Subcutaneous preadipocyte (primary cell): Measurements from ENCODE around the gene SIDT1. TPM values are rescaled to one million over a fixed set of nuclear protein-coding genes. Genes with fewer than 3 reads are reported as not detected.

Experiments used
- small RNA-seq: library from RNA; depleted of rRNA; stranded (forward); fragments of <200 nt; gene quantifications from one replicate; pipeline ENCODE3, GENCODE V24; 2012
- total RNA-seq: library from RNA; depleted of rRNA; stranded (reverse); fragments of >200 nt; gene quantifications from 2 replicates; pipeline ENCODE4 v1.2.3, GENCODE V29; 2012

The SIDT1 gene
- under 0.01 TPM in 1 of 2 replicates, not detected in the other for total RNA-seq

DNA sequence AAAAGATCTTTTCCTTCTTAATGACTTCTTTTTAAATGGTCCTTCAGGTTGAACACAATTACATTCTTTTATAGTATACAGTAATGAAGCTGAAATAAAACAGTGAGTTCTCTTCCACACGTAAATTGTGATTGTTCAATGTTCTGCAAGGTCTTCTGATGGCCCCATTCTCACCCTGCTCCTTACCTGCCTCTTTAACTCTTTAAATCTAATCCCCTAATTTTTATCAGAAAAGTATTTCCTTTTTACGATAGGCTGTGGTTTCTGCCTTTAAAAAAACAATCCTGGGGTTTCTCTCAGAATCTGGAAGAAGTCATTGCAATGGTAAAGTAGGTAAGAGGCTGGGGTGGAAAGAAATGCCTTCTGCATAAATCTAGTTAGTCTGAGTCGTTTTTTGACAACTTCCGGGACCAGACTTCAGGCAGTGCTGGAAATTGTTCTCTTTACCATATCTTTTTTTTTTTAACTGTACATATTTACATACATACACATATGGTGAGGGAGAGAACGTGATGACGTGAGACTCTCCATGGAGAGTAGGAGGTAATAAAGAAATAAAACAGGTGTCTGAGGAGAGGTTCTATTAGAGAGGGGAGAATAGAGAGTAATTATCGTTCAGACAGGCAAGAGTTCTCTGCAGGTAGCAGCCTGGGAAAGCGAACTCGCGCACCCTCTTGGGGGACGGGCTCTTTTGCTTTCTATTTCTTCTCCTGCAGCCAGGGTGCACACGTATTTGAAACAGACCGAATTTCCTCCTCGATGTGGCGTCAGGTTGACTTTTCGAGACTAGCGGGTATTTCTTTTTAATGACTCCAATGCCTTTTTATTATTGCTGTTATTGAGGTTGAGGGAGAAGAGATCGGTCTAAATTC, at the start of gene SIDT1:
SIDT1 (plus strand) TSS at position 730 of the 872 bp plus-strand sequence. CDS start 467 bp downstream, outside the sequence.

Small RNA genes lying within 50 kb of the gene (small RNA-seq; reads per million reads assigned to genes)
- gene MIR4446 (0.30 reads per million, percentile 8 among the genes with 10 or more reads in this experiment), gene RN7SL767P (not detected)

Other genes with a start within 250 kb of the SIDT1 start
- 2.2 and 3.3 TPM in 2 replicates for gene CFAP44, start 91.1 kb upstream of the SIDT1 start, total RNA-seq
- gene SPICE1, start 17.4 kb upstream of the SIDT1 start, total RNA-seq, result 11.9 and 12.1 TPM in 2 replicates
- gene USF3, start 164.1 kb downstream of the SIDT1 start, total RNA-seq, result 8.1 and 10.0 TPM in 2 replicates
- gene NAA50, start 213.7 kb downstream of the SIDT1 start, total RNA-seq, result 110 and 198 TPM in 2 replicates
- gene ATP6V1A, start 214.5 kb downstream of the SIDT1 start, total RNA-seq, result 54.7 and 61.8 TPM in 2 replicates